Mammary microvascular endothelial cell (primary cell): ENCODE measurements around the gene COX6A1. TPM values are rescaled to one million over a fixed set of nuclear protein-coding genes. Genes with fewer than 3 reads are reported as not detected.

Source experiments
- total RNA-seq: library from RNA; depleted of rRNA; stranded (reverse); fragments of >200 nt; gene quantifications from 2 replicates; pipeline ENCODE4 v1.2.3, GENCODE V29; 2015

The COX6A1 gene
- 527 and 626 TPM in 2 replicates for total RNA-seq

GRCh38 chr12:120437735-120438494, at the start of gene COX6A1:
COX6A1 (plus strand) TSS chr12:120438113; CDS start chr12:120438127, 14 bp downstream.

GRCh38 chr12:120445911-120446843, 8.3 kb downstream of the COX6A1 start, which contains the start of the genes GATC and TRIAP1:
GATC (plus strand) TSS chr12:120446444; CDS start chr12:120446481, 37 bp downstream.
TRIAP1 (minus strand) TSS chr12:120446384; CDS start chr12:120446372, 12 bp downstream.

GRCh38 chr12:120469450-120470149, 31.7 kb downstream of the COX6A1 start, which contains the start of gene SRSF9:
SRSF9 (minus strand) TSS chr12:120469748; CDS start chr12:120469609, 139 bp downstream.

Other genes with a start within 250 kb of the COX6A1 start
- 72.3 and 80.8 TPM in 2 replicates for gene GCN1, start 243.4 kb upstream of the COX6A1 start, total RNA-seq
- 3,866 and 3,958 TPM in 2 replicates for gene RPLP0, start 237.0 kb upstream of the COX6A1 start, total RNA-seq
- gene PXN, start 172.4 kb upstream of the COX6A1 start, total RNA-seq: 202 and 234 TPM in 2 replicates
- under 0.01 TPM in 2 replicates for gene RNU4-2, start 146.2 kb upstream of the COX6A1 start, total RNA-seq
- gene RNU4-1, start 144.9 kb upstream of the COX6A1 start, total RNA-seq: under 0.01 TPM in 2 replicates
- gene SIRT4, start 135.8 kb upstream of the COX6A1 start, total RNA-seq: 0.59 and 0.67 TPM in 2 replicates
- not detected in 2 replicates for gene PLA2G1B, start 110.3 kb upstream of the COX6A1 start, total RNA-seq
- not detected in 2 replicates for gene MSI1, start 68.9 kb upstream of the COX6A1 start, total RNA-seq
- gene TRIAP1, start 8.3 kb downstream of the COX6A1 start, total RNA-seq: 75.9 and 81.4 TPM in 2 replicates
- 17.2 and 19.0 TPM in 2 replicates for gene GATC, start 8.3 kb downstream of the COX6A1 start, total RNA-seq
- 104 and 109 TPM in 2 replicates for gene SRSF9, start 31.6 kb downstream of the COX6A1 start, total RNA-seq
- 569 and 585 TPM in 2 replicates for gene DYNLL1, start 58.0 kb downstream of the COX6A1 start, total RNA-seq
- gene COQ5, start 91.0 kb downstream of the COX6A1 start, total RNA-seq: 34.0 and 35.1 TPM in 2 replicates
- gene RNF10, start 96.2 kb downstream of the COX6A1 start, total RNA-seq: 110 and 160 TPM in 2 replicates
- gene POP5, start 143.3 kb downstream of the COX6A1 start, total RNA-seq: 29.0 and 36.6 TPM in 2 replicates
- not detected in 2 replicates for gene CABP1, start 202.5 kb downstream of the COX6A1 start, total RNA-seq
- 82.7 and 90.1 TPM in 2 replicates for gene MLEC, start 249.0 kb downstream of the COX6A1 start, total RNA-seq